Endometrial microvascular endothelial cells (primary cell): ENCODE measurements around the gene LAMA3. TPM values are rescaled to one million over a fixed set of nuclear protein-coding genes. Genes with fewer than 3 reads are reported as not detected.

Source experiments
- in situ Hi-C: cut with HindIII; loops from 2 replicates; pipeline ENCODE4 v1.10.0; 2017; ENCODE audit warnings: low sequenced_read_pairs, low pct_unique_long_range_greater_than_20kb; ENCODE audit errors: inconsistent ontology term
- total RNA-seq: library from RNA; depleted of rRNA; stranded (reverse); fragments of >200 nt; gene quantifications from one replicate; pipeline ENCODE4 v1.2.3, GENCODE V29; 2015; ENCODE audit errors: inconsistent ontology term

The LAMA3 gene
- total RNA-seq, 1 donor from 2014 or later = 9.7 TPM

GRCh38 chr18:23668731-23669130 is 20.5 kb upstream of the LAMA3 start:
- in situ Hi-C loops = no loop called here

GRCh38 chr18:23669202-23669766 is 20.0 kb upstream of the LAMA3 start:
- in situ Hi-C loops = no loop called here

GRCh38 chr18:23669804-23670405 is 19.3 kb upstream of the LAMA3 start:
- in situ Hi-C loops = no loop called here

- in situ Hi-C loops = no loop called here
Measured at GRCh38 chr18:23671564-23671963, 17.7 kb upstream of the LAMA3 start.

- in situ Hi-C loops = no loop called here
Measured at GRCh38 chr18:23673725-23674124, 15.5 kb upstream of the LAMA3 start.

- in situ Hi-C loops = no loop called here
Measured at GRCh38 chr18:23675236-23675635, 14.0 kb upstream of the LAMA3 start.

GRCh38 chr18:23675896-23676295 is 13.4 kb upstream of the LAMA3 start:
- in situ Hi-C loops = no loop called here

- in situ Hi-C loops = no loop called here
Measured at GRCh38 chr18:23682045-23682444, 7.2 kb upstream of the LAMA3 start.

- in situ Hi-C loops = no loop called here
Measured at GRCh38 chr18:23682472-23682871, 6.8 kb upstream of the LAMA3 start.

GRCh38 chr18:23683155-23683554 is 6.1 kb upstream of the LAMA3 start:
- in situ Hi-C loops = no loop called here

- in situ Hi-C loops = no loop called here
Measured at GRCh38 chr18:23683671-23684070, 5.6 kb upstream of the LAMA3 start.

- in situ Hi-C loops = no loop called here
Measured at GRCh38 chr18:23684515-23685197, 4.6 kb upstream of the LAMA3 start.

- in situ Hi-C loops = no loop called here
Measured at GRCh38 chr18:23688528-23688927, 725 bp upstream of the LAMA3 start.

- in situ Hi-C loops = no loop called here
Measured at GRCh38 chr18:23689616-23690504, 607 bp downstream of the LAMA3 start.

- in situ Hi-C loops = no loop called here
Measured at GRCh38 chr18:23690505-23691068, 1.3 kb downstream of the LAMA3 start.

GRCh38 chr18:23693846-23694245 is 4.6 kb downstream of the LAMA3 start:
- in situ Hi-C loops = no loop called here

GRCh38 chr18:23694637-23695430 is 5.6 kb downstream of the LAMA3 start:
- in situ Hi-C loops = no loop called here

GRCh38 chr18:23701017-23701416 is 11.8 kb downstream of the LAMA3 start:
- in situ Hi-C loops = no loop called here
